Endothelial cell of umbilical vein (primary cell): Measurements from ENCODE around the gene OR1F1. TPM values are rescaled to one million over a fixed set of nuclear protein-coding genes. Genes with fewer than 3 reads are reported as not detected.

Source experiments
- Bru-seq: library from RNA; stranded (reverse); fragments of 400-500 nt; gene quantifications from one replicate; lab custom pipeline; 2021; lab: Mats Ljungman, UMichigan
- BruChase-seq, 2 experiments: library from RNA; stranded (reverse); fragments of 400-500 nt; gene quantifications; one replicate each; lab custom pipeline; 2021; lab: Mats Ljungman, UMichigan
- BruUV-seq: library from RNA; stranded (reverse); fragments of 400-500 nt; replicated peaks from 2 replicates; lab custom pipeline; 2021; lab: Mats Ljungman, UMichigan
- CTCF ChIA-PET: fragments of 300-600, 350-600 bp; sonication (Branson Sonifier 250); formaldehyde crosslinking; loops from one replicate; lab custom pipeline; 2021; ENCODE audit warnings: antibody characterized with exemption, inconsistent platforms; lab: Charles Lee
- POLR2A ChIA-PET: fragments of 300-600, 350-600 bp; sonication (Branson Sonifier 250); formaldehyde crosslinking; loops from one replicate; lab custom pipeline; 2021; ENCODE audit warnings: antibody characterized with exemption, inconsistent platforms; lab: Charles Lee
- DNase-seq: peaks from one replicate; pipeline ENCODE4 v3.0.0-alpha.2; 2011; ENCODE audit warnings: low read depth, low spot score
- FAIRE-seq: peaks from 2 replicates; lab custom pipeline; 2011; peaks lifted over from hg19 to GRCh38; lab: Jason Lieb, UNC
- H2AFZ ChIP-seq: 2 replicates; pipeline ENCODE4 v1.6.0; 2012; ENCODE audit warnings: low read depth, low read length, control low read depth, inconsistent platforms
- H3K27ac ChIP-seq: 2 replicates; pipeline ENCODE4 v1.5.1; 2011; ENCODE audit warnings: low read depth, mild to moderate bottlenecking, control low read depth, low read length, moderate library complexity; ENCODE audit not compliant: insufficient read depth
- H3K27me3 ChIP-seq, 2 experiments: 2 replicates each; pipeline versions ENCODE4 v1.6.0 to v1.6.1; 2011; ENCODE audit warnings: low read length in 2 of 2, mixed read lengths in 1 of 2; ENCODE audit not compliant: control insufficient read depth in 2 of 2, insufficient read depth in 2 of 2
- H3K36me3 ChIP-seq, 2 experiments: 2 replicates in 1 of 2; 3 replicates in 1 of 2; pipeline ENCODE4 v1.5.1; 2011; ENCODE audit warnings: low read length in 2 of 2, mild to moderate bottlenecking in 1 of 2, moderate library complexity in 1 of 2; ENCODE audit not compliant: control insufficient read depth in 2 of 2, insufficient read depth in 2 of 2; ENCODE audit errors: extremely low read depth in 1 of 2
- H3K4me1 ChIP-seq: 3 replicates; pipeline ENCODE4 v1.5.1; 2011; ENCODE audit warnings: mild to moderate bottlenecking, low read length; ENCODE audit not compliant: control insufficient read depth, insufficient read depth; ENCODE audit errors: extremely low read depth
- H3K4me2 ChIP-seq: 2 replicates; pipeline ENCODE4 v1.6.1; 2011; ENCODE audit warnings: low read length, control low read depth, mixed read lengths; ENCODE audit not compliant: insufficient read depth
- H3K4me3 ChIP-seq, 3 experiments: fragments of 200-600 bp in 1 of 3; sonication (generic), shearing (Covaris generic) in 1 of 3; replicated peaks in 1 of 3; 2 replicates each; pipeline ENCODE4 v1.5.1; 2011 to 2016; ENCODE audit warnings: control low read depth in 3 of 3, low read length in 3 of 3, mild to moderate bottlenecking in 2 of 3, inconsistent platforms in 1 of 3, low read depth in 1 of 3, moderate library complexity in 1 of 3; ENCODE audit not compliant: insufficient read depth in 1 of 3
- H3K79me2 ChIP-seq: 2 replicates; pipeline ENCODE4 v1.6.0; 2012; ENCODE audit warnings: low read length, inconsistent platforms; ENCODE audit not compliant: control insufficient read depth, insufficient read depth
- H3K9ac ChIP-seq: replicated peaks from 2 replicates; pipeline ENCODE3; 2011; ENCODE audit warnings: low read length, control low read depth; ENCODE audit not compliant: insufficient read depth; ENCODE audit errors: extremely low read depth
- H3K9me1 ChIP-seq: replicated peaks from 3 replicates; pipeline ENCODE4 v1.6.0; 2011; ENCODE audit warnings: mild to moderate bottlenecking, low read length; ENCODE audit not compliant: control insufficient read depth, insufficient read depth; ENCODE audit errors: extremely low read depth
- H3K9me3 ChIP-seq: replicated peaks from 2 replicates; pipeline ENCODE4 v1.5.1; 2012; ENCODE audit warnings: low read length, inconsistent platforms; ENCODE audit not compliant: control insufficient read depth, insufficient read depth
- H4K20me1 ChIP-seq: replicated peaks from 2 replicates; pipeline ENCODE3; 2011; ENCODE audit warnings: mild to moderate bottlenecking, low read length; ENCODE audit not compliant: control insufficient read depth, insufficient read depth; ENCODE audit errors: extremely low read depth
- CTCF ChIP-seq, 2 donors: IDR thresholded peaks; 1 replicate in 1 of 2; 2 replicates in 1 of 2; pipeline ENCODE4 v1.5.1; 2011; ENCODE audit warnings: low read length in 2 of 2, mild to moderate bottlenecking in 2 of 2, moderate library complexity in 2 of 2, control low read depth in 1 of 2, inconsistent platforms in 1 of 2, low read depth in 1 of 2; ENCODE audit not compliant: insufficient read depth in 1 of 2; ENCODE audit errors: extremely low read depth in 1 of 2
- EZH2 ChIP-seq: IDR thresholded peaks from 2 replicates; pipeline ENCODE4 v1.6.1; 2012; ENCODE audit warnings: borderline replicate concordance, low read depth, mild to moderate bottlenecking, moderate library complexity, low read length, inconsistent platforms; ENCODE audit not compliant: severe bottlenecking
- FOS ChIP-seq: IDR thresholded peaks from 2 replicates; pipeline ENCODE4 v1.6.1; 2011; ENCODE audit warnings: mild to moderate bottlenecking, low read length, moderate library complexity, borderline replicate concordance; ENCODE audit not compliant: insufficient read depth
- GATA2 ChIP-seq: IDR thresholded peaks from 2 replicates; pipeline ENCODE4 v1.7.0; 2011; ENCODE audit warnings: low read depth, mild to moderate bottlenecking, moderate library complexity, mixed read lengths, low read length; ENCODE audit not compliant: insufficient read length, insufficient read depth
- JUN ChIP-seq: IDR thresholded peaks from 2 replicates; pipeline ENCODE4 v1.6.1; 2011; ENCODE audit warnings: borderline replicate concordance, low read depth; ENCODE audit not compliant: insufficient read length, insufficient read depth
- MAX ChIP-seq: IDR thresholded peaks from 2 replicates; pipeline ENCODE4 v1.6.1; 2011; ENCODE audit not compliant: insufficient read depth, insufficient read length
- MYC ChIP-seq: IDR thresholded peaks from one replicate; pipeline ENCODE4 v1.6.1; 2011; ENCODE audit warnings: mild to moderate bottlenecking, low read depth, low read length
- POLR2A ChIP-seq: IDR thresholded peaks from 2 replicates; pipeline ENCODE4 v1.6.1; 2012; ENCODE audit warnings: low read depth, mild to moderate bottlenecking, control low read depth, low read length
- POLR2AphosphoS5 ChIP-seq: IDR thresholded peaks from 2 replicates; pipeline ENCODE4 v1.6.1; 2012; ENCODE audit warnings: low read depth, mild to moderate bottlenecking, control low read depth, low read length, moderate library complexity; ENCODE audit not compliant: insufficient read depth
- dilution Hi-C: fragments of 300-500 bp; cut with MboI; formaldehyde crosslinking; loops from one replicate; pipeline ENCODE4 v1.15.0; 2019; ENCODE audit warnings: low sequenced_read_pairs; ENCODE audit not compliant: extremely low pct_ligation_motif_present
- intact Hi-C: fragments of 100-400 bp; cut with micrococcal nuclease; formaldehyde crosslinking; loops from one replicate; pipeline ENCODE4 v1.10.0; 2022
- long read RNA-seq: library from polyadenylated mRNA; stranded (forward); transcript quantifications from one replicate; pipeline ENCODE4 v2.0.0, GENCODE V29; 2021
- polyA minus RNA-seq, 3 experiments: library from RNA; depleted of rRNA, polyadenylated mRNA; stranded (reverse); fragments of >200 nt; gene quantifications; 1 replicate in 1 of 3; 2 replicates in 2 of 3; pipeline ENCODE4 v1.2.3, GENCODE V29; 2011
- polyA plus RNA-seq, 4 experiments: library from polyadenylated mRNA; depleted of rRNA in 3 of 4; stranded (reverse) in 3 of 4; unstranded in 1 of 4; fragments of >200 nt; gene quantifications; 2 replicates each; pipeline versions ENCODE4 v1.2.1 to v1.2.3, GENCODE V29; 2011 to 2012; ENCODE audit warnings: missing spikeins in 1 of 4
- total RNA-seq: library from RNA; stranded (reverse); gene quantifications from 2 replicates; pipeline ENCODE4 v1.2.3, GENCODE V29; 2021

Gene OR1F1
- total RNA-seq (not detected in 2 replicates), polyA plus RNA-seq (0.17 and 0.25 TPM in 2 replicates), polyA minus RNA-seq (0.63 TPM in 1 of 2 replicates, not detected in the other), Bru-seq, nascent RNA (not detected), BruChase-seq, experiment 1, labeled RNA remaining after a 6-hour chase (not detected), BruChase-seq, experiment 2, labeled RNA remaining after a 2-hour chase (percentile 32 among the genes with signal in this experiment)
- 0.10 and 0.14 TPM in 2 replicates for polyA plus RNA-seq (2011; cell fraction: cytosol; rRNA removed)
- not detected in 2 replicates for polyA plus RNA-seq (2011; cell fraction: nucleus; rRNA removed)
- 0.19 TPM in 1 of 2 replicates, not detected in the other for polyA plus RNA-seq (2012)
- not detected for polyA minus RNA-seq (2011; cell fraction: cytosol; rRNA and poly(A)+ RNA removed)
- polyA minus RNA-seq (2011; cell fraction: nucleus; rRNA and poly(A)+ RNA removed), result not detected in 2 replicates
- long read RNA-seq, result 0 reads

DNA sequence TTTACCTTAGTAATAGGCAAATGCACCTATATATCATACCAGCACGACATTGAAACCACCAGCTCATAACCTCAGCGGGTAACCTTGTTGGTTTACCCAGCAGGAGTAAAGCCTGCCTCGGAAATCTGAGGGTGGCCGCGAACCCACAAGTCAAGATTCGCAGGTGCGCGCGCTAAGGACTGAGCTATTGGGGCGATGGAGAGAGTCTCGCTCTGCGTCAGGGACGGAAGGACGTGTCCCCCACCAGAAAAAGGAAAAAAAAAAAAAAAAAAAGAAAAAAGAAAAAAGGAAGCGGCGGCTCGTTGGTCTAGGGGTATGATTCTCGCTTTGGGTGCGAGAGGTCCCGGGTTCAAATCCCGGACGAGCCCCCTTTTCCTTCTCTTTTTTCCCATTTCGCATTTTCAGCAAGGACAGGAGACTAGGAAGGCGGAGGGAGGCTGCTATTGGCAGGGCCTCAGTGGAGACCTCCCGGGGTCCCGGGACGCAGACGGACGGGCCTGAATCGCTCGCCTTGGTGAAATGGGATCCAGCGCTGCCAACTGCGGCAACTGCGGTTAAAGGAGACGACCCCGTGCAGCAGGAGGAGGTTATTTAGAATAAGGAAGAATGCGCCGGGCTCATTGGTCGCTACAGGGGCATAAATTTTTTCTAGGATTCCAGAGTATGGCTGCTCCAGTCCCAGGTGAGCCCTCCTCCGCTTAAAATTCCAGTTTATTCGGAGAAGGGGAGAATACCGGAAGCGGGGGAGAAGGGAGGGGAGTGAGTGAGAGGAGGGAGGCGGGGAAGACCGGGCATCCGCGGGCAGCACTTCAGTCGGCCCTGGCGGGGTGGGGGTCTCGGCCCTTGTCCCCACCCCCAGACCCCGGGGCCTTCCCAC is at the start of gene OR1F1:
Gene OR1F1, plus strand, starts transcription at position 407 of the 877 bp plus-strand sequence.
- DNase-seq, result no peak
- TF ChIP-seq MYC, result no peak
- TF ChIP-seq EZH2, result no peak
- no peak for TF ChIP-seq POLR2AphosphoS5
- TF ChIP-seq GATA2, result no peak
- no peak for TF ChIP-seq JUN
- TF ChIP-seq CTCF (IDR thresholded peaks at IDR 0.05; ENCODE audit: extremely low read depth in 1 of 2, insufficient read depth in 1 of 2, low read depth in 1 of 2, low read length in 2 of 2), result no peak
- no peak for TF ChIP-seq MAX
- no peak for TF ChIP-seq POLR2A
- TF ChIP-seq FOS, result no peak
- ChIA-PET POLR2A (no interaction called here), CTCF (interaction anchor here (1.1 kb wide), 2 partner anchors 156 to 213 kb away, joined by 3 read pairs; partner anchors contain the start of genes ZNF174 and ZSCAN32)
- peaks cover 25% of the 10 kb centered on the region for H3K4me1 ChIP-seq
- peak within 1 kb of the TSS; percentile 21 to 77 (median 49) for H3K4me3 ChIP-seq
- no peaks in the 10 kb centered on the region for H3K9me1 ChIP-seq
- peak within 1 kb of the TSS; percentile 5 for H3K9ac ChIP-seq
- dilution Hi-C loops (no loop called here), intact Hi-C loops (loop anchor here (2.0 kb wide), 2 partner anchors 75 to 95 kb away; partner anchors contain the start of gene ZNF263)
- H2AFZ ChIP-seq, result peak within 1 kb of the TSS; percentile 86
- H3K27me3 ChIP-seq, result no peaks in the 10 kb centered on the region
- BruUV-seq, result no TSS peak
- peak within 1 kb of the TSS; percentile 40 for H3K4me2 ChIP-seq
- no peaks in the 10 kb centered on the region for H4K20me1 ChIP-seq
- H3K9me3 ChIP-seq, result no peaks in the 10 kb centered on the region
- H3K79me2 ChIP-seq, result no peaks in the 10 kb centered on the region
- FAIRE-seq, result peak; percentile 98
- H3K36me3 ChIP-seq, result no peaks in the 10 kb centered on the region
- no peak within 1 kb of the TSS for H3K27ac ChIP-seq
